ENCODE results near the gene DPPA2.

- TF ChIP-seq ZBTB7A (tag by site-specific recombination; IDR thresholded peaks at IDR 0.05; ENCODE audit: low read depth) (no peak), CTCF (tag by site-specific recombination; IDR thresholded peaks at IDR 0.05) (no peak), ZNF449 (tag by site-specific recombination; IDR thresholded peaks at IDR 0.05) (no peak), ZNF184 (tag by site-specific recombination; IDR thresholded peaks at IDR 0.05) (no peak), PBX3 (CRISPR knock-in tag; IDR thresholded peaks at IDR 0.05) (no peak), ZNF677 (tag by site-specific recombination; IDR thresholded peaks at IDR 0.05) (no peak), ZBTB11 (tag by site-specific recombination; conservative IDR thresholded peaks at IDR 0.05; ENCODE audit: low read depth) (no peak), ZNF776 (tag by site-specific recombination; IDR thresholded peaks at IDR 0.05; ENCODE audit: borderline replicate concordance) (no peak), REST (tag by site-specific recombination; IDR thresholded peaks at IDR 0.05) (no peak)
Observed at GRCh38 chr3:109328202-109328601, 11.9 kb upstream of the DPPA2 start.
